ENCODE data around the gene RANBP17. TPM values are rescaled to one million over a fixed set of nuclear protein-coding genes. Genes with fewer than 3 reads are reported as not detected.
"Not testable (repeated sequence)": the region's sequence is repeated elsewhere in the genome, so short reads cannot be mapped to it uniquely, and the experiment has no call there.

The RANBP17 gene
- total RNA-seq (10 to 100 TPM; 43.3 to 95.4 TPM), polyA plus RNA-seq (ENCODE audit: insufficient read length in 2 of 2) (10 to 100 TPM; 18.3 to 20.0 TPM)
- long read RNA-seq, donor 1: 0 reads
- long read RNA-seq, donor 2: 0 reads
- long read RNA-seq, donor 3: 0 reads
- long read RNA-seq, donor 4, partial matches to known transcripts: 0 of 4 reads
- long read RNA-seq, donor 4, other reads (novel, unspliced or antisense): 0 of 4 reads

- H3K4me1 ChIP-seq (ENCODE audit: control insufficient read depth, insufficient read depth, low read length): peaks cover 3% of the 10 kb centered on the region
- H3K36me3 ChIP-seq (ENCODE audit: control insufficient read depth, insufficient read depth, low read length): no peaks in the 10 kb centered on the region
- H3K27ac ChIP-seq (ENCODE audit: low read depth, low read length): peak within 1 kb of the TSS; percentile 16
- peaks cover 5% of the 10 kb centered on the region for H3K9me3 ChIP-seq (ENCODE audit: control insufficient read depth, insufficient read depth, low read length)
- no peaks in the 10 kb centered on the region for H3K27me3 ChIP-seq (ENCODE audit: control insufficient read depth, insufficient read depth, low read length)
- peak within 1 kb of the TSS; percentile 70 for H3K4me3 ChIP-seq (ENCODE audit: low read depth, low read length)
- DNase-seq (ENCODE audit: low read depth in 4 of 6, low spot score in 6 of 6): peak; percentile 30 to 88 (median 49)
- under 1% methylated on average over 90 of the region's 102 CpGs for WGBS (ENCODE audit: insufficient coverage)
Measured at GRCh38 chr5:170861917-170862766, at the start of gene RANBP17. TSS of gene RANBP17 (plus strand) at chr5:170862018.

- Histone ChIP-seq H3K36me3 (ENCODE audit: control insufficient read depth, insufficient read depth, low read length) (no peaks in the 10 kb centered on the region), H3K27me3 (ENCODE audit: control insufficient read depth, insufficient read depth, low read length) (no peaks in the 10 kb centered on the region), H3K4me1 (ENCODE audit: control insufficient read depth, insufficient read depth, low read length) (no peaks in the 10 kb centered on the region), H3K27ac (ENCODE audit: low read depth, low read length) (no peak overlapping the region), H3K4me3 (ENCODE audit: low read depth, low read length) (no peak overlapping the region), H3K9me3 (ENCODE audit: control insufficient read depth, insufficient read depth, low read length) (no peaks in the 10 kb centered on the region)
- 89% methylated on average over 5 of the region's 5 CpGs for WGBS (ENCODE audit: insufficient coverage)
- DNase-seq (ENCODE audit: low read depth in 4 of 6, low spot score in 6 of 6): no peak
Measured at GRCh38 chr5:170813231-170813630, 48.6 kb upstream of the RANBP17 start.

- H3K4me3 ChIP-seq (ENCODE audit: low read depth, low read length): no peak overlapping the region
- no peaks in the 10 kb centered on the region for H3K27me3 ChIP-seq (ENCODE audit: control insufficient read depth, insufficient read depth, low read length)
- no peaks in the 10 kb centered on the region for H3K4me1 ChIP-seq (ENCODE audit: control insufficient read depth, insufficient read depth, low read length)
- H3K36me3 ChIP-seq (ENCODE audit: control insufficient read depth, insufficient read depth, low read length): no peaks in the 10 kb centered on the region
- WGBS (ENCODE audit: insufficient coverage): 100% methylated on average over 1 of the region's 3 CpGs
- H3K27ac ChIP-seq (ENCODE audit: low read depth, low read length): no peak overlapping the region
- DNase-seq (ENCODE audit: low read depth in 4 of 6, low spot score in 6 of 6): no peak
- no peaks in the 10 kb centered on the region for H3K9me3 ChIP-seq (ENCODE audit: control insufficient read depth, insufficient read depth, low read length)
Measured at GRCh38 chr5:170817195-170817594, 44.6 kb upstream of the RANBP17 start.

GRCh38 chr5:170818232-170818631, 43.6 kb upstream of the RANBP17 start:
- WGBS (ENCODE audit: insufficient coverage): no CpG with 5 or more reads among the region's 1 CpG
- DNase-seq (ENCODE audit: low read depth in 4 of 6, low spot score in 6 of 6): no peak
- H3K27me3 ChIP-seq (ENCODE audit: control insufficient read depth, insufficient read depth, low read length): no peaks in the 10 kb centered on the region
- no peaks in the 10 kb centered on the region for H3K4me1 ChIP-seq (ENCODE audit: control insufficient read depth, insufficient read depth, low read length)
- H3K4me3 ChIP-seq (ENCODE audit: low read depth, low read length): no peak overlapping the region
- no peaks in the 10 kb centered on the region for H3K36me3 ChIP-seq (ENCODE audit: control insufficient read depth, insufficient read depth, low read length)
- H3K27ac ChIP-seq (ENCODE audit: low read depth, low read length): no peak overlapping the region
- H3K9me3 ChIP-seq (ENCODE audit: control insufficient read depth, insufficient read depth, low read length): no peaks in the 10 kb centered on the region

GRCh38 chr5:170819824-170820223, 42.0 kb upstream of the RANBP17 start:
- H3K27ac ChIP-seq (ENCODE audit: low read depth, low read length): no peak overlapping the region
- H3K4me3 ChIP-seq (ENCODE audit: low read depth, low read length): no peak overlapping the region
- H3K4me1 ChIP-seq (ENCODE audit: control insufficient read depth, insufficient read depth, low read length): no peaks in the 10 kb centered on the region
- H3K27me3 ChIP-seq (ENCODE audit: control insufficient read depth, insufficient read depth, low read length): no peaks in the 10 kb centered on the region
- DNase-seq (ENCODE audit: low read depth in 4 of 6, low spot score in 6 of 6): peak in 2 of 6 donors; percentile 24 to 53
- H3K36me3 ChIP-seq (ENCODE audit: control insufficient read depth, insufficient read depth, low read length): no peaks in the 10 kb centered on the region
- no peaks in the 10 kb centered on the region for H3K9me3 ChIP-seq (ENCODE audit: control insufficient read depth, insufficient read depth, low read length)

- 50% methylated on average over 2 of the region's 4 CpGs for WGBS (ENCODE audit: insufficient coverage)
- H3K27ac ChIP-seq (ENCODE audit: low read depth, low read length): no peak overlapping the region
- H3K36me3 ChIP-seq (ENCODE audit: control insufficient read depth, insufficient read depth, low read length): no peaks in the 10 kb centered on the region
- no peaks in the 10 kb centered on the region for H3K27me3 ChIP-seq (ENCODE audit: control insufficient read depth, insufficient read depth, low read length)
- H3K4me1 ChIP-seq (ENCODE audit: control insufficient read depth, insufficient read depth, low read length): no peaks in the 10 kb centered on the region
- DNase-seq (ENCODE audit: low read depth in 4 of 6, low spot score in 6 of 6): no peak
- H3K9me3 ChIP-seq (ENCODE audit: control insufficient read depth, insufficient read depth, low read length): peaks cover 1% of the 10 kb centered on the region
- H3K4me3 ChIP-seq (ENCODE audit: low read depth, low read length): no peak overlapping the region
Measured at GRCh38 chr5:170821257-170821800, 40.5 kb upstream of the RANBP17 start.

GRCh38 chr5:170826117-170826516, 35.7 kb upstream of the RANBP17 start:
- H3K4me1 ChIP-seq (ENCODE audit: control insufficient read depth, insufficient read depth, low read length): no peaks in the 10 kb centered on the region
- H3K36me3 ChIP-seq (ENCODE audit: control insufficient read depth, insufficient read depth, low read length): no peaks in the 10 kb centered on the region
- no peak for DNase-seq (ENCODE audit: low read depth in 4 of 6, low spot score in 6 of 6)
- H3K4me3 ChIP-seq (ENCODE audit: low read depth, low read length): no peak overlapping the region
- WGBS (ENCODE audit: insufficient coverage): 100% methylated on average over 1 of the region's 2 CpGs
- H3K27ac ChIP-seq (ENCODE audit: low read depth, low read length): no peak overlapping the region
- peaks cover 2% of the 10 kb centered on the region for H3K9me3 ChIP-seq (ENCODE audit: control insufficient read depth, insufficient read depth, low read length)
- no peaks in the 10 kb centered on the region for H3K27me3 ChIP-seq (ENCODE audit: control insufficient read depth, insufficient read depth, low read length)

- WGBS (ENCODE audit: insufficient coverage): 57% methylated on average over 5 of the region's 7 CpGs
- DNase-seq (ENCODE audit: low read depth in 4 of 6, low spot score in 6 of 6): no peak
- Histone ChIP-seq H3K4me3 (ENCODE audit: low read depth, low read length) (no peak overlapping the region), H3K27me3 (ENCODE audit: control insufficient read depth, insufficient read depth, low read length) (no peaks in the 10 kb centered on the region), H3K36me3 (ENCODE audit: control insufficient read depth, insufficient read depth, low read length) (no peaks in the 10 kb centered on the region), H3K4me1 (ENCODE audit: control insufficient read depth, insufficient read depth, low read length) (no peaks in the 10 kb centered on the region), H3K27ac (ENCODE audit: low read depth, low read length) (no peak overlapping the region), H3K9me3 (ENCODE audit: control insufficient read depth, insufficient read depth, low read length) (no peaks in the 10 kb centered on the region)
Measured at GRCh38 chr5:170832241-170832640, 29.6 kb upstream of the RANBP17 start.

GRCh38 chr5:170833981-170834380, 27.8 kb upstream of the RANBP17 start:
- H3K36me3 ChIP-seq (ENCODE audit: control insufficient read depth, insufficient read depth, low read length); DNase-seq (ENCODE audit: low read depth in 4 of 6, low spot score in 6 of 6); H3K9me3 ChIP-seq (ENCODE audit: control insufficient read depth, insufficient read depth, low read length); H3K27ac ChIP-seq (ENCODE audit: low read depth, low read length); H3K4me1 ChIP-seq (ENCODE audit: control insufficient read depth, insufficient read depth, low read length); H3K27me3 ChIP-seq (ENCODE audit: control insufficient read depth, insufficient read depth, low read length); H3K4me3 ChIP-seq (ENCODE audit: low read depth, low read length): not testable (repeated sequence)
- WGBS (ENCODE audit: insufficient coverage): 95% methylated on average over 2 of the region's 2 CpGs

- no peak overlapping the region for H3K4me3 ChIP-seq (ENCODE audit: low read depth, low read length)
- WGBS (ENCODE audit: insufficient coverage): 81% methylated on average over 3 of the region's 4 CpGs
- no peak overlapping the region for H3K27ac ChIP-seq (ENCODE audit: low read depth, low read length)
- H3K9me3 ChIP-seq (ENCODE audit: control insufficient read depth, insufficient read depth, low read length): no peaks in the 10 kb centered on the region
- H3K4me1 ChIP-seq (ENCODE audit: control insufficient read depth, insufficient read depth, low read length): no peaks in the 10 kb centered on the region
- H3K36me3 ChIP-seq (ENCODE audit: control insufficient read depth, insufficient read depth, low read length): no peaks in the 10 kb centered on the region
- DNase-seq (ENCODE audit: low read depth in 4 of 6, low spot score in 6 of 6): no peak
- no peaks in the 10 kb centered on the region for H3K27me3 ChIP-seq (ENCODE audit: control insufficient read depth, insufficient read depth, low read length)
Measured at GRCh38 chr5:170836226-170836625, 25.6 kb upstream of the RANBP17 start.
